K562 (cell line): Measurements from ENCODE around the gene ARHGEF33.

Source experiments
- CREB1 ChIP-seq, 2 experiments: sonication (generic) in 1 of 2; formaldehyde crosslinking in 1 of 2; IDR thresholded peaks; 2 replicates each; pipeline versions ENCODE4 v1.6.1 to v1.8.0; 2012 to 2022; ENCODE audit warnings: inconsistent platforms in 1 of 2, mild to moderate bottlenecking in 1 of 2, missing genetic modification reagents in 1 of 2, moderate library complexity in 1 of 2
- GABPB2 ChIP-seq: fragments of 250-450 bp; sonication (Bioruptor Pico); conservative IDR thresholded peaks from 2 replicates; pipeline ENCODE4 v1.5.1; 2021; ENCODE audit warnings: mild to moderate bottlenecking
- ZNF384 ChIP-seq: IDR thresholded peaks from 2 replicates; pipeline ENCODE4 v1.6.1; 2012; ENCODE audit warnings: low read depth, low read length, improper control_type of control experiment

DNA sequence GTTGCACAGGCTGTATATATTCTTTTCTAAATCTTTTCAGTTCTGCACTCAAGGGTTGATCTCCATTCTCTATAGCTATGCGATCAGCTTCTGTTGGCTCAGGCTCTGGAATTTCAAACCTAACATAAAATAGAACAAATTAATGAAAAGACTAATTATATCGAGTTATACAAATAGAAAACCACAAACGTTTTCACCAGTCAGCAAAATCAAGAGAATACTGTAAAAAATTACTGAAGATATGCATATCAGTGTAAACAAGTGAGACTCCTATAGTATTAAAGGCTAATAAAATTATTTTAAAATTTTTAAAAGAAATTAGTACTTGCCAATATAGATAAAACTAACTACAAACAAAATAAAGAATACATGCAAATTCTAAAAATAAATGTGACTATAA, 124.2 kb downstream of the ARHGEF33 start:
- TF ChIP-seq ZNF384 (no peak), CREB1 (IDR thresholded peaks at IDR 0.05) (no peak), CREB1 (CRISPR knock-in tag; IDR thresholded peaks at IDR 0.05) (no peak), GABPB2 (CRISPR knock-in tag) (no peak)
